Pancreas (tissue), 10 donors: ENCODE measurements around the gene USP12. TPM values are rescaled to one million over a fixed set of nuclear protein-coding genes. Genes with fewer than 3 reads are reported as not detected.
"Not testable (repeated sequence)": the region's sequence is repeated elsewhere in the genome, so short reads cannot be mapped to it uniquely, and the experiment has no call there.

Experiments
- ATAC-seq, 4 donors: fragments of 200-7000 bp; cut with Tn5 transposase; one replicate each; pipeline versions ENCODE4 v1.8.0 to v1.9.1; 2020; ENCODE audit warnings: mild to moderate bottlenecking in 4 of 4, moderate library complexity in 4 of 4
- DNase-seq, 6 donors: peaks; one replicate each; pipeline ENCODE4 v3.0.0-alpha.2; 2020
- FAIRE-seq: peaks from 2 replicates; lab custom pipeline; 2012; peaks lifted over from hg19 to GRCh38; lab: Jason Lieb, UNC
- H3K27ac ChIP-seq, 4 donors: fragments of 200-600 bp; sonication (generic); 1 replicate in 3 of 4; 2 replicates in 1 of 4; pipeline versions ENCODE4 v1.5.0 to v1.8.0; 2020
- H3K27me3 ChIP-seq, 4 donors: fragments of 200-600 bp; one replicate each; pipeline ENCODE4 v1.8.0; 2021
- H3K36me3 ChIP-seq, 3 donors: fragments of 200-600 bp; sonication (generic) in 1 of 3; one replicate each; pipeline versions ENCODE4 v1.5.0 to v1.8.0; 2020 to 2021
- H3K4me1 ChIP-seq, 3 donors: fragments of 200-600 bp; one replicate each; pipeline ENCODE4 v1.8.0; 2021
- H3K4me3 ChIP-seq, 4 donors: fragments of 200-600 bp; sonication (generic) in 2 of 4; one replicate each; pipeline versions ENCODE4 v1.5.0 to v1.8.0; 2020 to 2021
- H3K9me3 ChIP-seq, 4 donors: fragments of 200-600 bp; one replicate each; pipeline ENCODE4 v1.8.0; 2021
- WGBS, 2 donors: extraction: QIAGEN DNeasy Blood & Tissue Kit; methylation state at CpG; one replicate each; pipeline ENCODE4 v1.1.7; 2013; 5-methylcytosine and 5-hydroxymethylcytosine counted together
- intact Hi-C, 3 donors: fragments of 100-400 bp; cut with DNase I; formaldehyde crosslinking; loops; one replicate each; pipeline versions ENCODE4 v1.11.1 to v1.14.2; 2022
- polyA plus RNA-seq, 2 donors: library from polyadenylated mRNA; stranded (reverse); fragments of 200-250 nt; gene quantifications; one replicate each; pipeline ENCODE4 v1.2.3, GENCODE V29; 2013
- total RNA-seq, 6 donors: library from RNA; stranded (reverse); fragmentation: NEBNext Ultra II Directional in 4 of 6; extraction: Animal tissue kit (Norgen Biotek cat#: 25700) in 4 of 6; gene quantifications; one replicate each; pipeline versions ENCODE4 v1.2.1 to v1.2.4, GENCODE V29; 2021 to 2023
- TF ChIP-seq, protein P1 (sequence below), 4 donors: fragments of 200-600 bp; sonication (generic) in 3 of 4; IDR thresholded peaks; one replicate each; pipeline versions ENCODE4 v1.5.0 to v1.8.0; 2021; ENCODE audit warnings: antibody characterized with exemption in 4 of 4
- donor health status: healthy with polysubstance abuse.
- donor health status: DM: no; HTN: no; CAD: no; lungs with moderate emphysema.
- donor health status: DM: no; HTN: no; CAD: no.
- donor health status: control.
- donor health status: control.
- donor health status: Bipolar disorder and iron deficiency.
- donor health status: DM: yes; HTN: yes; CAD: no.
- donor health status: DM: no; HTN: no; CAD: no.
- donor health status: DM: no; HTN: no; CAD: no.
- donor health status: DM: yes; HTN: yes; CAD: no.

Gene USP12
- total and polyA plus RNA-seq, 8 donors, result 3.9 to 18.9 (median 9.4) TPM

DNA sequence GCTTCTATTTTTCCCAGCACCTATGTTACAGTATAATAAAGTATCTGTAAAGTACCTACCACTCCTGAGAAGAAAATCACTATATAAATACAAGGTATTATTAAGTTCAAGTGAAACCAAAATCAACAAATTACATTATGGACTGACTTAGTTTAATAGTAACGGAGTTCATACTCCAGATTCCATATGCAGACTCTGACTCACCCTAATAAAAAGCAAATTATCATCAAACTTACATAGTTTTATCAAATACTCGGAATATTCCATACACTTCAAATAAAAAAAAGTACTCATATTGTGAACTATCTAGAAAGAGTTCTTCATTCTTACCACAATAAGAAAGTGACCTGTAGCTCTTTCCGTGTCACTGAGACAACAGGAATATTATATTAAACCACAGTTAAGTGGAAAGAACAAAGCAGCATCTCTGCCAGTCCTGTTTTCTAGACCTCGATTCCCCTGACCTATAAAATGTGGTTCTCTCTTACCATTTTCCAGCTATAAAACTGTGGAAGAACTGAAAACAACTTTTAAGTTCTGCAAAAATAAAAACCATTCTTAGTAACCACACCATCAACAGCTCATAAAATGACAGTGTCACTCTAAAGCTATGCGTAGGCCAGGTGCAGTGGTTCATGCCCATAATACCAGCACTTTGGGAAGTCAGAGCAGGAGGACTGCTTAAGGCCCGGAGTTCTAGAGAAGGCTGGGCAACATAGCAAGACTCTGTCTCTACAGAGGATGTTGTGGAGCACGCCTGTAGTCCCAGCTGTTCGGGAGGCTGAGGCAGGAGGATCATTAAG lies 42.6 kb downstream of the USP12 start:
- WGBS, 2 donors, result 94 to 96% methylated on average over 8 of the region's 8 CpGs
- Histone ChIP-seq H3K27ac (no peak overlapping the region), H3K9me3 (no peaks in the 10 kb centered on the region), H3K4me3 (no peak overlapping the region), H3K27me3 (no peaks in the 10 kb centered on the region), H3K36me3 (no peaks in the 10 kb centered on the region), H3K4me1 (peaks cover 2 to 8% (median 2%) of the 10 kb centered on the region in 3 donors)
- no peak for ATAC-seq
- no peak for DNase-seq
- intact Hi-C loops, result no loop called here
- TF ChIP-seq, protein P1, sequence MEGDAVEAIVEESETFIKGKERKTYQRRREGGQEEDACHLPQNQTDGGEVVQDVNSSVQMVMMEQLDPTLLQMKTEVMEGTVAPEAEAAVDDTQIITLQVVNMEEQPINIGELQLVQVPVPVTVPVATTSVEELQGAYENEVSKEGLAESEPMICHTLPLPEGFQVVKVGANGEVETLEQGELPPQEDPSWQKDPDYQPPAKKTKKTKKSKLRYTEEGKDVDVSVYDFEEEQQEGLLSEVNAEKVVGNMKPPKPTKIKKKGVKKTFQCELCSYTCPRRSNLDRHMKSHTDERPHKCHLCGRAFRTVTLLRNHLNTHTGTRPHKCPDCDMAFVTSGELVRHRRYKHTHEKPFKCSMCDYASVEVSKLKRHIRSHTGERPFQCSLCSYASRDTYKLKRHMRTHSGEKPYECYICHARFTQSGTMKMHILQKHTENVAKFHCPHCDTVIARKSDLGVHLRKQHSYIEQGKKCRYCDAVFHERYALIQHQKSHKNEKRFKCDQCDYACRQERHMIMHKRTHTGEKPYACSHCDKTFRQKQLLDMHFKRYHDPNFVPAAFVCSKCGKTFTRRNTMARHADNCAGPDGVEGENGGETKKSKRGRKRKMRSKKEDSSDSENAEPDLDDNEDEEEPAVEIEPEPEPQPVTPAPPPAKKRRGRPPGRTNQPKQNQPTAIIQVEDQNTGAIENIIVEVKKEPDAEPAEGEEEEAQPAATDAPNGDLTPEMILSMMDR (IDR thresholded peaks at IDR 0.05), result no peak
- FAIRE-seq, result no peak

DNA sequence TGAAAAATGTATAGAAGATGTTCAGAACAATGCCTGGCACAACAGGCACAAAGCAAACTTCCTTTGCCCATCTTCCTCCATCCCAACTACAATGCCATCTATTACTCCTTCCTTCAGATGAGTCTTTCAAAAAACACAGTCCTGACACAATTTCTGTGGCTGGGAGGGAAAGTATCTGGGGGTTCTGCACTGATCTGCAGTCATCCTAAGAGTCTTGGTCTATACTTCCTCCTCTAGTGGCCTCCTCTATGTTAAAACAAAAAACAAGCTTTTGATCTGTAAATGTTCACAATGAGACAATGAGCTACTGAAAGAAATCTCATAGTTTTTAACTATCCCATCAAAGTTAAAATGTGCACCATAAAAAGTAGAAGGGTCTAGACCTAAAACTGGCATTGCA lies 44.8 kb downstream of the USP12 start:
- Histone ChIP-seq H3K4me1 (peaks cover 0 to 8% (median 0%) of the 10 kb centered on the region in 3 donors), H3K27me3 (no peaks in the 10 kb centered on the region), H3K36me3 (no peaks in the 10 kb centered on the region), H3K4me3 (no peak overlapping the region), H3K27ac (no peak overlapping the region), H3K9me3 (no peaks in the 10 kb centered on the region)
- FAIRE-seq (no peak), DNase-seq (no peak), ATAC-seq (no peak)
- intact Hi-C loops, result no loop called here
- TF ChIP-seq, protein P1 (IDR thresholded peaks at IDR 0.05), result no peak

DNA sequence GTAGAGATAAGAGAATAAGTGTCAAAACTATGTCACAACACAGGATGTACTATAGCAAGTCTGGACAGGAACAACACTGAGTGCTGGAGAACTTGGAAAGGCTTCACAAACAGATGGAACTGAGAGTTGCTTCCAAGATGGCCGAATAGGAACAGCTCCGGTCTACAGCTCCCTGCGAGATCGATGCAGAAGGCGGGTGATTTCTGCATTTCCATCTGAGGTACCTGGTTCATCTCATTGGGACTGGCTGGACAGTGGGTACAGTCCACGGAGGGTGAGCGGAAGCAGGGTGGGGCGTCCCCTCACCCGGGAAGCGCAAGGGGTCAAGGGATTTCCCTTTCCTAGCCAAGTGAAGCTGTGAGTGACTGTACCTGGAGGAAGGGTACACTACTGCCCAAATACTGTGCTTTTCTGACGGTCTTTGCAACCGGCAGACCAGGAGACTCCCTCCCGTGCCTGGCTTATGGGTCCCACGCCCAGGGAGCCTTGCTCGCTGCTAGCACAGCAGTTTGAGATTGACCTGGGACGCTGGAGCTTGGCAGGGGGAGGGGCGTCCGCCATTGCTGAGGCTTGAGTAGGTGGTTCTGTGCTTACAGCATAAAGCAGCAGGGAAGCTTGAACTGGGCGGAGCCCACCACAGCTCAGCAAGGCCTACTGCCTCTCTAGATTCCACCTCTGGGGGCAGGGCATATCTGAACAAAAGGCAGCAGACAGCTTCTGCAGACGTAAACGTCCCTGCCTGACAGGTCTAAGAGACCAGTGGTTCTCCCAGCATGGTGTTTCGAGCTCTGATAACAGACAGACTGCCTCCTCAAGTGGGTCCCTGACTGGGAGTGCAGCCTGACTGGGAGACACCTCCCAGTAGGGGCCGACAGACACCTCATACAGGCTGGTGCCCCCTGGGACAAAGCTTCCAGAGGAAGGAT lies 46.0 kb downstream of the USP12 start:
- intact Hi-C loops, result no loop called here
- Histone ChIP-seq H3K4me1 (peaks cover 0 to 8% (median 0%) of the 10 kb centered on the region in 3 donors), H3K27me3 (no peaks in the 10 kb centered on the region), H3K36me3 (no peaks in the 10 kb centered on the region), H3K27ac (no peak overlapping the region), H3K4me3 (no peak overlapping the region), H3K9me3 (no peaks in the 10 kb centered on the region)
- no peak for DNase-seq
- ATAC-seq, result peak in 1 of 4 donors; percentile 16
- FAIRE-seq, result no peak
- TF ChIP-seq, protein P1 (IDR thresholded peaks at IDR 0.05), result no peak
- 96% methylated on average over 23 of the region's 23 CpGs for WGBS, 2 donors

DNA sequence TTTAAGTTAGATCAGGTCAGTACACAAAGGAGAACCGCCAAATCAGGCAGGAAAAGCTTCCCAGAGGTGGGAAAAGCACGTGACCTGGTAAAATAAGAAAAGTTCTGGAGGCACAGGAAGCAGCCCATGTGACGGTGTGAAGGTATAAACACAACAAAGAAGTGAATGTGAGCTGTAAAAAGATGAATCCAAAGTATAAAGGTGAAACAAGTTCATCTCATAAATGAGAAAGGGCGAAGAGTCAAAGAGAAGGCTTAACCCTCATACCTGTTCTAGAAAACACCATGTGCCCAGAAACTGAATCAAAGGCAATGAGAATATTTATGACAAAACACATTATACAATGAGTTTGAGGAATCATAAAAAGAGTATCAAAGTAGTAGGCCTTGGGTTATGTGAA lies 47.0 kb downstream of the USP12 start:
- no peaks in the 10 kb centered on the region for H3K36me3 ChIP-seq
- TF ChIP-seq, protein P1 (IDR thresholded peaks at IDR 0.05), result no peak
- no peak overlapping the region for H3K4me3 ChIP-seq
- no peak overlapping the region for H3K27ac ChIP-seq
- H3K9me3 ChIP-seq, result no peaks in the 10 kb centered on the region
- FAIRE-seq (no peak), ATAC-seq (no peak), DNase-seq (no peak)
- H3K4me1 ChIP-seq, result peaks cover 0 to 8% (median 0%) of the 10 kb centered on the region in 3 donors
- H3K27me3 ChIP-seq, result no peaks in the 10 kb centered on the region
- 96% methylated on average over 4 of the region's 4 CpGs for WGBS, 2 donors
- intact Hi-C loops, result no loop called here

DNA sequence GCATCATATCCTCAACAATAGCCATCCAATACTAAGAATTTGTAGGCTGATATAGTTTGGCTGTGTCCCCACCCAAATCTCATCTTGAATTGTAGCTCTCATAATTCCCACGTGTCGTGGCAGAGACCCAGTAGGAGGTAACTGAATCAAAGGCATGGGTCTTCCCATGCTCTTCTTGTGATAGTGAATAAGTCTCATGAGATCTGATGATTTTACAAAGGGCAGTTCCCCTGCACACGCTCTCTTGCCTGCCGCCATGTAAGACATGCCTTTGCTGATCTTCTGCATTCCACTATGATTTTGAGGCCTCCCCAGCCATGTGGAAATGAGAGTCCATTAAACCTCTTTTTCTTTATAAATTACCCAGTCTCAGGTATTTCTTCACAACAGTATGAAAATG lies 48.2 kb downstream of the USP12 start:
- H3K4me3 ChIP-seq, DNase-seq, H3K27me3 ChIP-seq, H3K4me1 ChIP-seq, H3K27ac ChIP-seq, H3K36me3 ChIP-seq, ATAC-seq, FAIRE-seq, intact Hi-C loops, H3K9me3 ChIP-seq: not testable (repeated sequence)
- WGBS, 2 donors, result 98 to 99% methylated on average over 4 of the region's 4 CpGs
